OCI-LY7 (cell line): Measurements from ENCODE around the gene SKA2.

ENCODE experiments used
- EZH2phosphoT487 ChIP-seq: fragments of 200-600 bp; sonication (generic); IDR thresholded peaks from 2 replicates; pipeline ENCODE4 v1.6.1; 2018; ENCODE audit warnings: low read depth, borderline replicate concordance, mild to moderate bottlenecking, mixed run types, antibody characterized with exemption, low read length, moderate library complexity, mixed read lengths
- TF ChIP-seq, protein P1 (sequence below): fragments of 200-600 bp; sonication (generic); conservative IDR thresholded peaks from 2 replicates; pipeline ENCODE4 v1.5.1; 2014; ENCODE audit warnings: mild to moderate bottlenecking, antibody characterized with exemption, low read length, moderate library complexity, mixed read lengths

DNA sequence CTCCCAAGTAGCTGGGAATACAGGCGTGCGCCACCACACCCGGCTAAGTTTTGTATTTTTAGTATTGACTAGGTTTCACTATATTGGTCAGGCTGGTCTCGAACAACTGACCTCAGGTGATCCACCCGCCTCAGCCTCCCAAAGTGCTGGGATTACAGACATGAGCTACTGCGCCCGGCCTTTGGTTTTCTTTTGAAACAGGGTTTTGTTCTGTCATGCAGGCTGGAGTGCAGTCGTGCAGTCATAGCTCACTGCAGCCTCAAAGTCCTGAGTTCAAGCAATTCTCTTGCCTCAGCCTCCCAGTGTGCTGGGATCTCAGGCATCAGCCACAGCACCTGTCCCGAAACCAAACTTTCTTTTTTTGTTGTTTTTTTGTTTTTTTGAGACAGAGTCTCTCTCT lies 25.6 kb upstream of the SKA2 start:
- TF ChIP-seq, protein P1, sequence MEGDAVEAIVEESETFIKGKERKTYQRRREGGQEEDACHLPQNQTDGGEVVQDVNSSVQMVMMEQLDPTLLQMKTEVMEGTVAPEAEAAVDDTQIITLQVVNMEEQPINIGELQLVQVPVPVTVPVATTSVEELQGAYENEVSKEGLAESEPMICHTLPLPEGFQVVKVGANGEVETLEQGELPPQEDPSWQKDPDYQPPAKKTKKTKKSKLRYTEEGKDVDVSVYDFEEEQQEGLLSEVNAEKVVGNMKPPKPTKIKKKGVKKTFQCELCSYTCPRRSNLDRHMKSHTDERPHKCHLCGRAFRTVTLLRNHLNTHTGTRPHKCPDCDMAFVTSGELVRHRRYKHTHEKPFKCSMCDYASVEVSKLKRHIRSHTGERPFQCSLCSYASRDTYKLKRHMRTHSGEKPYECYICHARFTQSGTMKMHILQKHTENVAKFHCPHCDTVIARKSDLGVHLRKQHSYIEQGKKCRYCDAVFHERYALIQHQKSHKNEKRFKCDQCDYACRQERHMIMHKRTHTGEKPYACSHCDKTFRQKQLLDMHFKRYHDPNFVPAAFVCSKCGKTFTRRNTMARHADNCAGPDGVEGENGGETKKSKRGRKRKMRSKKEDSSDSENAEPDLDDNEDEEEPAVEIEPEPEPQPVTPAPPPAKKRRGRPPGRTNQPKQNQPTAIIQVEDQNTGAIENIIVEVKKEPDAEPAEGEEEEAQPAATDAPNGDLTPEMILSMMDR, result no peak
- no peak for TF ChIP-seq EZH2phosphoT487
